Mucosa of descending colon (tissue), 3 donors: ENCODE measurements around the gene TOB1. TPM values are rescaled to one million over a fixed set of nuclear protein-coding genes. Genes with fewer than 3 reads are reported as not detected.
"Not testable (repeated sequence)": the region's sequence is repeated elsewhere in the genome, so short reads cannot be mapped to it uniquely, and the experiment has no call there.

Source experiments
- ATAC-seq: fragments of 200-7000 bp; cut with Tn5 transposase; one replicate; pipeline ENCODE4 v1.9.1; 2020; ENCODE audit warnings: mild to moderate bottlenecking, moderate library complexity
- DNase-seq, 3 donors: peaks; one replicate each; pipeline ENCODE4 v3.0.0-alpha.2; 2020
- H3K36me3 ChIP-seq: fragments of 200-600 bp; one replicate; pipeline ENCODE4 v1.8.0; 2021; ENCODE audit warnings: low read depth, mild to moderate bottlenecking
- H3K4me1 ChIP-seq: fragments of 200-600 bp; one replicate; pipeline ENCODE4 v1.8.0; 2021; ENCODE audit warnings: low read depth, mild to moderate bottlenecking
- H3K4me3 ChIP-seq: fragments of 200-600 bp; one replicate; pipeline ENCODE4 v1.8.0; 2021; ENCODE audit warnings: mild to moderate bottlenecking
- H3K9me3 ChIP-seq: fragments of 200-600 bp; one replicate; pipeline ENCODE4 v1.8.0; 2021; ENCODE audit warnings: mild to moderate bottlenecking
- CTCF ChIP-seq: fragments of 200-600 bp; IDR thresholded peaks from one replicate; pipeline ENCODE4 v1.8.0; 2022; ENCODE audit warnings: antibody characterized with exemption, mild to moderate bottlenecking
- intact Hi-C, 2 donors: fragments of 100-400 bp; cut with DNase I in 1 of 2; cut with micrococcal nuclease in 1 of 2; formaldehyde crosslinking; loops; one replicate each; pipeline versions ENCODE4 v1.11.0 to v1.11.1; 2022; cut with DNase I, micrococcal nuclease
- total RNA-seq, 3 donors: library from RNA; stranded (reverse); fragmentation: NEBNext Ultra II Directional in 2 of 3; extraction: Animal tissue kit (Norgen Biotek cat#: 25700) in 2 of 3; gene quantifications; one replicate each; pipeline versions ENCODE4 v1.2.1 to v1.2.4, GENCODE V29; 2021 to 2023
- donor health status: DM: no; HTN: no; CAD: no; lungs with moderate emphysema.
- donor health status: DM: no; HTN: no; CAD: no.
- donor health status: DM: no; HTN: yes; CAD: no.

Gene TOB1
- total RNA-seq, 3 donors from 2014 or later: 120 to 156 (median 128) TPM

GRCh38 chr17:50861334-50861676, 4.8 kb downstream of the TOB1 start:
- no peaks in the 10 kb centered on the region for H3K36me3 ChIP-seq
- H3K4me1 ChIP-seq: peaks cover 36% of the 10 kb centered on the region
- no peaks in the 10 kb centered on the region for H3K9me3 ChIP-seq
- H3K4me3 ChIP-seq: no peak overlapping the region
- TF ChIP-seq CTCF: no peak
- DNase-seq: no peak
- ATAC-seq: no peak
- intact Hi-C loops: loop anchor here in 1 of 2 donors (10.0 kb wide), 1 partner anchor 53 kb away; no protein-coding TSS in a partner anchor

- ATAC-seq, DNase-seq, H3K4me3 ChIP-seq, H3K36me3 ChIP-seq, H3K9me3 ChIP-seq: not testable (repeated sequence)
- peaks cover 40% of the 10 kb centered on the region for H3K4me1 ChIP-seq
- intact Hi-C loops: loop anchor here in 1 of 2 donors (5.0 to 10.0 kb wide), 3 partner anchors 55 to 295 kb away; partner anchors contain the start of gene NME1
Measured at GRCh38 chr17:50859727-50860126, 6.4 kb downstream of the TOB1 start.

GRCh38 chr17:50858486-50859225, 7.5 kb downstream of the TOB1 start:
- Histone ChIP-seq H3K4me3 (no peak overlapping the region), H3K9me3 (no peaks in the 10 kb centered on the region), H3K4me1 (peaks cover 33% of the 10 kb centered on the region), H3K36me3 (no peaks in the 10 kb centered on the region)
- ATAC-seq (no peak), DNase-seq (peak in 1 of 3 donors; percentile 11)
- intact Hi-C loops: loop anchor here in 1 of 2 donors (5.0 to 10.0 kb wide), 2 partner anchors 99 to 296 kb away; partner anchors contain the start of gene NME1
- TF ChIP-seq CTCF: no peak

- H3K9me3 ChIP-seq: no peaks in the 10 kb centered on the region
- no peaks in the 10 kb centered on the region for H3K36me3 ChIP-seq
- intact Hi-C loops: loop anchor here in 1 of 2 donors (5.0 to 10.0 kb wide), 2 partner anchors 101 to 298 kb away; partner anchors contain the start of gene NME1
- DNase-seq (no peak), ATAC-seq (no peak)
- H3K4me3 ChIP-seq: no peak overlapping the region
- H3K4me1 ChIP-seq: peaks cover 31% of the 10 kb centered on the region
- no peak for TF ChIP-seq CTCF
Measured at GRCh38 chr17:50856431-50856830, 9.7 kb downstream of the TOB1 start.

GRCh38 chr17:50855708-50856330, 10.3 kb downstream of the TOB1 start:
- H3K36me3 ChIP-seq: no peaks in the 10 kb centered on the region
- peaks cover 34% of the 10 kb centered on the region for H3K4me1 ChIP-seq
- no peak for TF ChIP-seq CTCF
- DNase-seq (no peak), ATAC-seq (peak; percentile 47)
- no peak overlapping the region for H3K4me3 ChIP-seq
- no peaks in the 10 kb centered on the region for H3K9me3 ChIP-seq
- intact Hi-C loops: loop anchor here in 1 of 2 donors (5.0 to 10.0 kb wide), 2 partner anchors 101 to 299 kb away; partner anchors contain the start of gene NME1

GRCh38 chr17:50853781-50854180, 12.4 kb downstream of the TOB1 start:
- no peak for DNase-seq
- Histone ChIP-seq H3K4me3 (no peak overlapping the region), H3K36me3 (no peaks in the 10 kb centered on the region), H3K9me3 (no peaks in the 10 kb centered on the region), H3K4me1 (peaks cover 34% of the 10 kb centered on the region)
- no peak for TF ChIP-seq CTCF
- ATAC-seq: no peak
- intact Hi-C loops: loop anchor here (5.0 to 10.0 kb wide), 2 partner anchors 99 to 301 kb away; partner anchors contain the start of gene NME1 (in 1 of the 2)
